Fibroblast of mammary gland (primary cell): Measurements from ENCODE around the gene ZNF107.

ENCODE experiments used
- DNase-seq: peaks from one replicate; pipeline ENCODE4 v3.0.0-alpha.2; 2010; ENCODE audit warnings: low read depth
- H3K4me3 ChIP-seq: 2 replicates; pipeline ENCODE4 v1.5.1; 2011; ENCODE audit warnings: low read depth, mild to moderate bottlenecking, low read length, moderate library complexity; ENCODE audit not compliant: control insufficient read depth
- CTCF ChIP-seq: conservative IDR thresholded peaks from 2 replicates; pipeline ENCODE4 v1.5.1; 2011; ENCODE audit warnings: low read depth, low read length, inconsistent platforms; ENCODE audit not compliant: control insufficient read depth, insufficient read depth

ZNF107 gene

GRCh38 chr7:64642875-64643274 lies 23.1 kb upstream of the ZNF107 start:
- no peak overlapping the region for H3K4me3 ChIP-seq
- no peak for DNase-seq
- TF ChIP-seq CTCF, result no peak

- DNase-seq, result no peak
- no peak for TF ChIP-seq CTCF
- H3K4me3 ChIP-seq, result no peak overlapping the region
Measured at GRCh38 chr7:64643566-64643965, 22.4 kb upstream of the ZNF107 start.

- no peak for DNase-seq
- H3K4me3 ChIP-seq, result no peak overlapping the region
- no peak for TF ChIP-seq CTCF
Measured at GRCh38 chr7:64651203-64651602, 14.7 kb upstream of the ZNF107 start.

- no peak for TF ChIP-seq CTCF
- DNase-seq, result no peak
- no peak overlapping the region for H3K4me3 ChIP-seq
Measured at GRCh38 chr7:64651632-64652165, 14.2 kb upstream of the ZNF107 start.

- peak; percentile 4 for DNase-seq
- no peak overlapping the region for H3K4me3 ChIP-seq
- TF ChIP-seq CTCF, result no peak
Measured at GRCh38 chr7:64653721-64654401, 12.1 kb upstream of the ZNF107 start.

- H3K4me3 ChIP-seq, result no peak overlapping the region
- no peak for DNase-seq
- no peak for TF ChIP-seq CTCF
Measured at GRCh38 chr7:64654796-64655548, 11.0 kb upstream of the ZNF107 start.

- DNase-seq, result no peak
- no peak overlapping the region for H3K4me3 ChIP-seq
- no peak for TF ChIP-seq CTCF
Measured at GRCh38 chr7:64655811-64656210, 10.1 kb upstream of the ZNF107 start.
